Hindlimb muscle (tissue), 1 donor: Measurements from ENCODE around the gene C13orf46. TPM values are rescaled to one million over a fixed set of nuclear protein-coding genes. Genes with fewer than 3 reads are reported as not detected.

ENCODE experiments used
- DNase-seq: peaks from one replicate; pipeline ENCODE4 v3.0.0-alpha.2; 2013
- polyA plus RNA-seq: library from polyadenylated mRNA; unstranded; fragments of 120-200 nt; gene quantifications from one replicate; pipeline ENCODE4 v1.2.1, GENCODE V29; 2013; ENCODE audit not compliant: insufficient read length

Gene C13orf46
- polyA plus RNA-seq, 1 donor = 0.39 TPM

- no peak for DNase-seq
These were observed 36.8 kb downstream of the C13orf46 start for GRCh38 chr13:113937073-113937472.

- no peak for DNase-seq
These were observed 37.5 kb downstream of the C13orf46 start for GRCh38 chr13:113936166-113936965.

- no peak for DNase-seq
These were observed 38.7 kb downstream of the C13orf46 start for GRCh38 chr13:113935001-113935844.

- no peak for DNase-seq
These were observed 39.3 kb downstream of the C13orf46 start for GRCh38 chr13:113934576-113934975.

GRCh38 chr13:113933901-113934300 lies 40.0 kb downstream of the C13orf46 start:
- DNase-seq = no peak

- no peak for DNase-seq
These were observed 41.9 kb downstream of the C13orf46 start for GRCh38 chr13:113931841-113932459.

GRCh38 chr13:113930671-113931637 lies 42.9 kb downstream of the C13orf46 start:
- no peak for DNase-seq

GRCh38 chr13:113929628-113930615 lies 44.0 kb downstream of the C13orf46 start:
- no peak for DNase-seq

GRCh38 chr13:113928685-113929627 lies 44.9 kb downstream of the C13orf46 start:
- DNase-seq = peak; percentile 76

- no peak for DNase-seq
These were observed 46.0 kb downstream of the C13orf46 start for GRCh38 chr13:113927661-113928581.

GRCh38 chr13:113926951-113927660 lies 46.8 kb downstream of the C13orf46 start:
- no peak for DNase-seq

GRCh38 chr13:113926301-113926761 lies 47.5 kb downstream of the C13orf46 start:
- DNase-seq = no peak

GRCh38 chr13:113924184-113924901 lies 49.5 kb downstream of the C13orf46 start:
- no peak for DNase-seq

- DNase-seq = no peak
These were observed 50.4 kb downstream of the C13orf46 start for GRCh38 chr13:113923376-113924063.

GRCh38 chr13:113922412-113923118 lies 51.3 kb downstream of the C13orf46 start:
- no peak for DNase-seq
